GM18519 (cell line): Measurements from ENCODE around the gene HAUS7.

ENCODE experiments used
- ATAC-seq: cut with Tn5 transposase; IDR thresholded peaks from one replicate; pipeline ENCODE4 v1.9.1; 2021; ENCODE audit warnings: mild to moderate bottlenecking, moderate library complexity; ENCODE audit not compliant: unreplicated experiment, low FRiP score

HAUS7 gene

GRCh38 chrX:153499876-153500275 lies 29.5 kb upstream of the HAUS7 start:
- no peak for ATAC-seq

- ATAC-seq: no peak
These were observed 29.0 kb upstream of the HAUS7 start for GRCh38 chrX:153499341-153499740.

- ATAC-seq: no peak
These were observed 28.1 kb upstream of the HAUS7 start for GRCh38 chrX:153498453-153498852.

- ATAC-seq: no peak
These were observed 26.2 kb upstream of the HAUS7 start for GRCh38 chrX:153496590-153496959.

GRCh38 chrX:153495903-153496589 lies 25.7 kb upstream of the HAUS7 start:
- no peak for ATAC-seq

GRCh38 chrX:153495362-153495751 lies 25.0 kb upstream of the HAUS7 start:
- no peak for ATAC-seq

GRCh38 chrX:153494541-153495361 lies 24.4 kb upstream of the HAUS7 start, which contains the start of gene BGN:
Gene BGN, plus strand, starts transcription at chrX:153494980. Its CDS starts 9,652 bp downstream, at chrX:153504632.
- ATAC-seq: no peak

- no peak for ATAC-seq
These were observed 23.7 kb upstream of the HAUS7 start for GRCh38 chrX:153494061-153494460.

GRCh38 chrX:153493085-153493484 lies 22.7 kb upstream of the HAUS7 start:
- ATAC-seq: no peak

- ATAC-seq: no peak
These were observed 22.2 kb upstream of the HAUS7 start for GRCh38 chrX:153492543-153492942.

GRCh38 chrX:153491918-153492317 lies 21.5 kb upstream of the HAUS7 start:
- ATAC-seq: no peak

- ATAC-seq: no peak
These were observed 21.1 kb upstream of the HAUS7 start for GRCh38 chrX:153491351-153491914.

- ATAC-seq: no peak
These were observed 20.0 kb upstream of the HAUS7 start for GRCh38 chrX:153490217-153490930.

GRCh38 chrX:153488231-153488914 lies 18.0 kb upstream of the HAUS7 start:
- ATAC-seq: no peak

GRCh38 chrX:153487590-153488071 lies 17.3 kb upstream of the HAUS7 start:
- ATAC-seq: no peak

- no peak for ATAC-seq
These were observed 15.8 kb upstream of the HAUS7 start for GRCh38 chrX:153486171-153486570.

GRCh38 chrX:153485396-153486080 lies 15.2 kb upstream of the HAUS7 start:
- no peak for ATAC-seq

GRCh38 chrX:153482376-153483015 lies 12.1 kb upstream of the HAUS7 start:
- ATAC-seq: no peak

- no peak for ATAC-seq
These were observed 10.7 kb upstream of the HAUS7 start for GRCh38 chrX:153481043-153481442.
